GM12873 (cell line): Measurements from ENCODE around the gene PCNX1.

Experiments used
- CTCF ChIP-seq: IDR thresholded peaks from 2 replicates; pipeline ENCODE4 v1.5.1; 2012; ENCODE audit warnings: low read depth, mild to moderate bottlenecking, moderate library complexity, low read length, control low read depth; ENCODE audit not compliant: insufficient read depth; ENCODE audit errors: missing control alignments

PCNX1 gene

GRCh38 chr14:71061458-71061857 is 154.2 kb downstream of the PCNX1 start:
- no peak for TF ChIP-seq CTCF

DNA sequence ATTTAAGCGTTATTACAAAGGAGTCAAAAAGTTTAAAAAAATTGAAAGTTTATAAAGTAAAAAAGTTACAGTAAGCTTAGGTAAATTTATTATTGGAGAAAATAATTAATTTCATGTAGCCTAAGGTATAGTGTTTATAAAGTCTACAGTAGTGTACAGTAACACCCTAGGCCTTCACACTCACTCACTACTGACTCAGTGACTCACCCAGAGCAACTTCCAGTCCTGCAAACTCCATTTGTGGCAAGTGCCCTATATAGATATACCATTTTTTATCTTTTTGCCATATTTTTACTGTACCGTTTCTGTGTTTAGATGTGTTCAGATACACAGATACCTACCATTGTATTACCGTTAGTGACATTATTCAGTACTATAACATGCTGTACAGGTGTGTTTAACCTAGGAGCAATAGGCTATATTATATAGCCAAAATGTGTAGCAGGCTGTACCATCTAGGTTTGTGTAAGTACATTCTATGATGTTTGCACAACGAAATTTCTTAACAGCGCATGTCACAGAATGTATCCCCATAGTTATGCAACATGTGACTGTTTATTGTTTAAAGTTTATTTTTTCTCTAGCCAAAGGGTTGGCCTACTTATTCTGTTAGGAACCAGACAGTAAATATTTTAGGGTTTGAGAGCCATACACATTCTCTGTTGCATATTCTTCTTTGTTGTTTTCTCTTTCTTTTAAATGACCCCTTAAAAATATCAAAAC is 155.5 kb downstream of the PCNX1 start:
- TF ChIP-seq CTCF, result no peak

DNA sequence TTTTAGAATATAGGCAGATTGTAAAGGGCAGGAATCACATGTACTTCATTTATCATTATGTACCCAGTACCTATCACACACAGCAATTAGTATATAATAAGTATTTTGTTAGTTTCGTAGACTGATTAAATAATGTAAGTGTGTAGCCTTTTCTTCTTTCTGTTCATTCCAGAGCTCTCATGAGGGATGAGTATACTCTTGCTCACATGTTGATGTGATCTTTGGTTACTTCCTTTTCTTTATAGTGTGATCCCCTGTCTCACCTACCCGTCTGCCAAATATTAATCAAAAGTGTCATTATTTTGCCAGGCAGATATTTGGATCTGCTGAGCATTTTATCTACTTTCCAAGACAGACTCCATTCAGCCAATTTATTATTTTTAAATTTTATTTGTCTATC is 156.1 kb downstream of the PCNX1 start:
- TF ChIP-seq CTCF, result no peak

- TF ChIP-seq CTCF, result no peak
Observed at GRCh38 chr14:71070169-71070568, 162.9 kb downstream of the PCNX1 start.

DNA sequence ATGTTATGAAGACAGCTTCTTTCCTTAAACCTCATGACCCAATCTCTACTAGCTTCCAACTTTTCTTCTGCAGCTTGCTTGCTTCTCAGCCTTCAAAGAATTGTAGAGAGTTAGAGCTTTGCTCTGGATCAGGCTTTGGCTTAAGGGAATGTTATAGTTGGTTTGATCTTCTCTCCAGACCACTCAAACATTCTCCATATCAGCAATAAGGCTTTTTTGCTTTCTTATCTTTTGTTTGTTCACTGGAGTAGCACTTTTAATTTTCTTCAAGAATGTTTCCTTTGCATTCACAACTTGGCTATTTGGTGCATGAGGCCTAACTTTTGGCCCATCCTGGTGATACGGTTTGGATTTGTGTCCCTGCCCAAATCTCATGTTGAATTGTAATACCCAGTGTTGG is 163.8 kb downstream of the PCNX1 start:
- no peak for TF ChIP-seq CTCF

DNA sequence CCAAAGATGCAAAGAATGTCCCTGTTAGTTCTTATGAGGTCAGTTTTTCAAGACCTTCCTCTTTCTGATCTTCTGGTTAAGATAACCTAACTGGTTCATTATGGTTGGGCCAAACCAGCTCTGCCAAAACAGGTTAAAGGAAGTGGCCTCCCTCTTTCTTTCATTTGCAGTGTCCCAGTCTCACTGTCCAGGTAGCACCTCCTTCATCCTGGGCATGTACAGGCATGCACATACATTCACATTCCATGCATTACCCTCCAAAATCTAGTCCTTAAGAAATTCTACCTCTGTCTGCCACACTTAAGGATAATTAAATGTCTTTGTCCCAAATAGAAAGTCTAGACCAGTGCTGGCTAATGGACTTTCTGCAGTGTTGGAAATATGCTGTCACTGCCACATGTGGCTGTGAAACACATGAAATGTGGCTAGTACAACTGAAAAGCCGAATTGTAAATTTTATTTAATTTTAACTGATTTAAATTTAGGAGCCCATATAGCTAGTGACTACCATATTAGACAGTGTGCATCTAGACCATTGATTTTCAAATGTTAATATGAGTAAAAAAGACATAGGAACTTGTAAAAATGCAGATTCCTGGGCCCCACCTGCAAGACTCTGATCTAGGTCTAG is 169.3 kb downstream of the PCNX1 start:
- TF ChIP-seq CTCF, result no peak

- no peak for TF ChIP-seq CTCF
Observed at GRCh38 chr14:71078500-71078899, 171.2 kb downstream of the PCNX1 start.
